ENCODE measurements around the gene NOTCH4.

- TF ChIP-seq CTCF (tag by site-specific recombination; IDR thresholded peaks at IDR 0.05) (no peak), ZNF792 (tag by site-specific recombination; IDR thresholded peaks at IDR 0.05) (no peak), ZBTB20 (tag by site-specific recombination; IDR thresholded peaks at IDR 0.05) (no peak; the same call in 1 of the 2 replicates), SCRT2 (tag by site-specific recombination; IDR thresholded peaks at IDR 0.05) (no peak), ZBTB1 (tag by site-specific recombination; IDR thresholded peaks at IDR 0.05) (no peak), ZNF548 (tag by site-specific recombination; IDR thresholded peaks at IDR 0.05) (no peak), ZNF221 (tag by site-specific recombination; IDR thresholded peaks at IDR 0.05; ENCODE audit: borderline replicate concordance) (no peak)
These were observed 70.9 kb downstream of the NOTCH4 start for GRCh38 chr6:32152769-32153563.

Data from HEK293 (cell line).